HT1080 (cell line): Measurements from ENCODE around the gene RNF141. TPM values are rescaled to one million over a fixed set of nuclear protein-coding genes. Genes with fewer than 3 reads are reported as not detected.
A peak's percentile ranks its signal among the peaks of the same experiment; 100 is the strongest.

Experiments
- DNase-seq: peaks from one replicate; pipeline ENCODE4 v3.0.0-alpha.2; 2015; ENCODE audit warnings: low read depth
- polyA plus RNA-seq, 2 experiments: library from polyadenylated mRNA; depleted of rRNA; stranded (reverse); fragments of >200 nt; gene quantifications; 2 replicates each; pipeline ENCODE4 v1.2.3, GENCODE V29; 2015
- total RNA-seq: library from RNA; depleted of rRNA; stranded (reverse); fragments of >200 nt; shearing (Covaris generic); gene quantifications from 2 replicates; pipeline ENCODE4 v1.2.3, GENCODE V29; 2014; rRNA removed

The RNF141 gene, protein sequence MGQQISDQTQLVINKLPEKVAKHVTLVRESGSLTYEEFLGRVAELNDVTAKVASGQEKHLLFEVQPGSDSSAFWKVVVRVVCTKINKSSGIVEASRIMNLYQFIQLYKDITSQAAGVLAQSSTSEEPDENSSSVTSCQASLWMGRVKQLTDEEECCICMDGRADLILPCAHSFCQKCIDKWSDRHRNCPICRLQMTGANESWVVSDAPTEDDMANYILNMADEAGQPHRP
- 8.6 and 11.0 TPM in 2 replicates for total RNA-seq
- polyA plus RNA-seq (2015; cell fraction: cytosol; rRNA removed) = 21.9 and 24.6 TPM in 2 replicates
- 10.1 and 10.8 TPM in 2 replicates for polyA plus RNA-seq (2015; cell fraction: nucleus; rRNA removed)

DNA sequence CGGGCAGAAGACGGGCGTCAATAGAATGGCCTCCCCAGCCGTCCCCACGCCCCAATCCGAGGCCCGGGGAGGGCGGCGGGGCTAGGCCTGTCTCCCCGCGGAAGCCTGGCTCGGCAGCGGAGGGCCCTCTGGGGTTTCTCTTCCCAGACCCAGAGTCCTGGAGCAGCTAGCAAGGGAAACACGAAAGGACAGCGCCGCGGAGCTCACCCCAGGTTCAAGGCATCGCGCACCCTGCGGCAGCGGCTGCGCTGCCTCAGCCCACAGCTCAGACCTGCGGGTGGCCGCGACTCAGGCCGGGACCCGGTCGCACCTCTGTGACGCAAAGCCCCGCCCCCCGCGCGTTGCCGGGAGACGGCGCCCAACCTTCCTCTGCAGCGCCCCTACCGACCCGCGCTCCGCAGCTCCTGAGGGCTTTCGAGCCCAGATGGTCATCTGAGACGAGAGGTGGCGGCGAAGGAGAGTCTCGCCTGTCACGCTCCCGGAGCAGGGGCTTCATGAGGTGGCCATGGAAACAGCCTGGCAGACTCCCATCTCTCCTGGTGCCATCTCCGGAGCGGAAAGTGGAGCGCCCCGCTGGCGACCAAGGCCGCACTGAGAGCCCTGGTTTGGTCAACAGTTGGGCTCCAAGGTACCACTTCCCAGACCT, at the start of gene RNF141:
RNF141 (minus strand) TSS at position 273 of the 646 bp plus-strand sequence. CDS start 7,029 bp downstream, outside the sequence.
- DNase-seq = peak; percentile 91

DNA sequence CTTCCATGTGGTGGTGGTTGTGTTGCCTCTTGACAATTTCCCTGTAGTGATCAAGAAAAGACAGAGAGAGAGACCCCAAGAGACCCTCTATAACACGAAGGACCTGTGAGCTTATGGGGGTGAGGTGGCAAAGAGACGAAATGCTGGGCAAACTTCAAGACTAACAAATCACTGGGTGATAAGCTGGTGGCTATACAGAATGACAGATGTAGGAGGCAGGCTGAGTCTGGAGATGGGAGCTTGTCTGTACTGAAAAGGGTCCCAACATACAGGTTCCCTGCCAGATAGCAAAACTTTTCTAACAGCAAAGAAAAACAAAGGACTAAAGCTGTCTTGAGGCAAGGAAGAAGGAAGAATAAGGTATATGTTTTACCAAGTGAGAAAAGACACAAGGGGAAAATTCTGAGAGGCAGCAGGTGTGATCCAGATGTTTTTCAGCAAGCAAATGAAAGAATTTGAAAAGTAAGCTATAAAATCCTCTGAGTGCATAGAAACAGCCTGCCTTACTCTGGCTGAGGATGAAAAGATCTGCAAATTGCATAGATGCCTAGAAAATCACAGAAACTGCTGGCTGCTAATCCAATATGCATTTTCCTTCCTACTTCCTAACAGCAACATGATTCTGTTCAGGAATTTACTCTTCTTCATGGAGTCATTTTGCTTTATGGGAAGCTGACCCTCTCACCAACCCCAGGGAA, 49.4 kb upstream of the RNF141 start:
- DNase-seq = no peak

DNA sequence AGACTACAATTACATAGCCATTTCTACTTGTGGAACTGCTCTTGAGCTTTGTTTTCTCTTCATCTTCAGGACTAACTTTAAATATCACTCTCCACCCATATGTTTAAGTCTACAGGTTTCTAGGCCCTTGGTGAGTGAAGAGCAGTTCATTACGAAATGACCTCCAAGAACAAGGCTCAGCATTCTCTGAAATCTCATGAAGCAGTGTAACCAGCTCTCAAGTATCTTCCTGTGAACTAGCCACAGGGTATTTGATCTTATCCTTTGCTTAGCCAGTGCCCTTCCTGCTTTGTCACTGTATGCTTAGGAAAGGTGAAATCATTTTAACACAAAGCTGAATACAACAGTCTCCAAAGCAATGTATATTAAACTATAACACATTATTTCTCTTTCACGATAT, 47.9 kb upstream of the RNF141 start:
- no peak for DNase-seq

DNA sequence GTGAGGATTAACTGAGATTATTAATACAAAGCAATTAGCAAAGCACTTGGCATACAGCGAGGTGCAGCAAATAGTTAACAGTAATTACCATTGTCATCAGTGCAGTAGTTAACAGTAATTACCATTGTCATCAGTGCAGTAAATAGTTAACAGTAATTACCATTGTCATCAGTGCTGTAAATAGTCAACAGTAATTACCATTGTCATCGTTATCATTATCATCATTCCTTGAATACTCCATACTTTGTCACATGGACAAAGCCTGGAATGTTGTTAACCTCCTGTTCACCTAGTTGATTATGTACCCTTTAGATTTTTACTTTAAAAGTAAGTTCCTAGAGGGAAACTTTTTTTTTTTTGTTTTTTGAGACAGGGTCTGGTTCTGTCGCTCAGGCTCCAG, 47.0 kb upstream of the RNF141 start:
- no peak for DNase-seq

DNA sequence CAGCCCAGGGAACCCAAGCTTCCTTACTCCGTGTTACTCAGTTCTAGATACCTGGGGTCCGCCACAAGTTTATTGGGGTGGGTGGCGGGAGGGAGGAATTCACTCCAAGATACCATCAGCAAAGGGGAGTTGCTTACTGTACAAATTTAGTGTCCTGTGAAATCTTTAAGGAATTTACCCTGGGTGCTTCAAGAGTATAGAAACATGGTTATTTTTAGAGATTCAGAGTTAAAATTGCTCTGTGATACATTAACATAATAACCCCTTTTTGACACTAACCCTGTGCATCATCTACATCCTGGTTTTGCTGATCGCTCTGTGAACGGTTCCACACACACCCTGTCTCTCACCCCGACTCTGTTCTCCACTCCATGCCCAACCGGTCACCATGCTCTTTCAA, 46.4 kb upstream of the RNF141 start:
- no peak for DNase-seq

DNA sequence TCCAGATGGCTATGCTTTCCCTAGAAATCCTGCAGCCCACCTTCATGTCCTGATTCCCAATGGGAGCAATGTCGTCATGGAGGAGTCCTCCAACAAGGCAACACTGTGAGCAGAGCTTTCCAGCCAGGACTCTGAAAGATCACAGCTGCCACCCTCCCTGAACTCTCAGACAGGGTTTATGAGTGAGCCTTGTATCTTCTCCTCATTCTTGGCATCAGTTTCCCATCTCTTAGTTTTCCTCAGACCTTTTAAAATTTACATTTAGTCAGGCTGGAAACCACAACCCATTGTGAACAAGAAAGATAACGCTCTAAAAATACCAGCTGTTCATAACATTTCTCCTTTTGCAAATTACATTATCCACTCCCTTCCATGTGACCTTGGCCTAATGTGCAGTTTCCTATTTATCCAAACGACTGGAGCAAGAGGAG, 43.1 kb upstream of the RNF141 start:
- DNase-seq = no peak

DNA sequence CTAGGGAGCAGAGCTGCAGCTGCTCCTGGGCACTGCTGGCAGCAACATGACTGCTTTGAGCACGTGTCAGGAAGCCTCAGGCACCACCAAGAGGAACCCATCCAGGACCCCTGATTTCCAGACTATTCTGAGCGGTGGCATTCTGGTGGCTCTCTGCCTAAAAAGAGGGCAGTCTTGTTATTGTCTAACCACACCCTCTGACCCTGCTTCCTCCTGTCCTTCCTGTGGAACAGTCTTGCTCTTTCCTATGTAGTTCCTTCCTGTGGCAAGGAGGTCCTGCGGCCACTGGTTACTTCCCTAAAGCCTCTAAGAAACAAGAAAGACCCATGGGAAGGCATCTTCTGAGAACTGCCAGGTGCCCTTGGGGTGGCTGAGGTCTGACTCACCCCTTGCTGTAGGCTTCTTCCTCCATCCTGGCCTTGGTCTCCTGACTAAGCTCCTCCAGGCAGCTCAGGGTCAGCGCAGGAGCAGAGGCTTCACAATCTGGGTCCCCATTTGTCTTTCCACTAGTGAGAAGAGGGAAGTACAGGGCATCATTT, 40.6 kb upstream of the RNF141 start:
- peak; percentile 63 for DNase-seq

DNA sequence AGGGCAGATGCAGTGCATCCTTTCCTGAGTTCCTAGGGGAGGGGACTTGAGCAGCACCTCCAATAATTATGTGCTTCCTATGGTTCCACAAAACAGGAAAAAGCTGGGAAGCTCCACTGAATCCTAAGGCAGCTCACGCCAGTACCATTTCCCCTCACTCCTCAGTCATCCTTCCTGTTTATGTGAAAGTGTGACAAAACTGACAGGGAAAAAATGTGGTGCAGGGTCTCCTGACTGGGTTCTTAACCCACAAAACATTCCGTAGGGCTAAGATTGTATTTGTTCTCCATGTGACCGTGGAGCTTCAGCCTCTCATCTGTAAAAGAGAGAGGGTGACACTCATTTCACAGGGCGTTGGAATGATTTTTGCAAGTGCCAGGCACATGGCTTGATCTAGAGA, 39.6 kb upstream of the RNF141 start:
- no peak for DNase-seq

DNA sequence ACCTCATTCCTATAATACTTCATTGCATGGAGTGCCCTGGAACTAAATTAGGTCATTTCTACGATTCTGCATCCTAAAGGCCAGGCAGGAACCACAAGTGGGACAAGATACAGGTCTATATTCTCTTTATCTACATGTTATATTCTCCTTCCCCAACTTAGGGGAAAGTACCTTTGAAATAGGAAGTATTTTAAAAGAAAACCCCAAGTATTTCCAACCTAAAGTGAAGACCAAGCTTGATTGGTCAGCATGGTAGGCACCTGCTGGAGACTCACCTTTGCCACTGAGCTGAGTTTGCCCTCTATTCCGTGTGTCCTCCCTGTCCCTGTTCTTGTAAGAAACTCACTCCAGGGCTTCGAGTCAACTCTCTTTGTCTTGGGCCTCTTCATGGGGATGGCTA, 38.7 kb upstream of the RNF141 start:
- DNase-seq = no peak

DNA sequence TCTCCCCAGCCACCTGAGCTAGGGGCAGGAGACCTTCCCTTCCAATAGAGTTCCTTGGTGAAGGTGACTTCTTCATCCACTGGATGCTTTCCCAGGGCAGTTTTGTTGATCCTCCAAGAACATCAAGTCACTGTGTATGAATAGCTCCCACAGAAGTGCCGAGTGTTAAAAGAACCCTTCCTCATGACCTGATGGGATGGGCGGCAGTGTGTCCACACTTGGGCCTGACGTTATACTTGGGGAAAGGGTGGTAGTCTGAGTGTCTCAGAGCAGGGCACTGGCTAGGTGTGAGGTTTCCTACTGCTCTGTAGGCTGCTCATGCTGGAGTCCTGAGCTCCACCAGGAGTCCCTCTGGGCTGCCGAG, 35.0 kb upstream of the RNF141 start:
- no peak for DNase-seq

DNA sequence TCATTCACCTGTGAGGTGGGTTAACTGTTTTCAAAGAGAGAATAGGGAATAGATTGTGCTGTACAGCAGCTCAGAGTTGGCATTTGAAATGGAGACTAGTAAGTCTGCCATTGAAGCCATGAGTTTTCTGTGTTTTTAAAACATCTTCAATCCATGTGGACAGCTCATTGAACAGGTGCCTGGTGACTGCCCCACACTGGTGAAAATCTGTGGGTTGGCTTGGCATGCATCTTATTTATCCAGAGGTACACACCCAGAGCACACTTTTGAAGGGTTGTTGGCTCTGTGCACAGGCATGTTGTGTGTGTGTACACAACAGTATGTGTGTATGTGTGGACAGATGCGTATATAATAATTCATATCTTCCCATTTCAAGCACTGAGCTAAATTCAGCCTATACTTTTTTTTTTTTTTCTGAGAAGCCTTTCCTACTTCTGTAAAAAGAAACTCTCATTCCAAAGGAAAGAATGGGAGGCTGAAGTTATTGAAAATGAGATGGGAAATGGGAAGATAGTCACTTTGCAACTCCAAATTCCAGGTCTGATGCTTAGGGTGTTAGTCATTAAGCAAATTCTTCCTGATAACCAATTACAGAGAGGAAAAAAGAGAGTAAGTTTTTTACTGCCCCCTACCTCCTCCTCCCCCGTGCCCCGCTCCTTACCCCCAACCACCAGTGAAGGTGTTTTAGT, 34.5 kb upstream of the RNF141 start:
- DNase-seq = no peak

DNA sequence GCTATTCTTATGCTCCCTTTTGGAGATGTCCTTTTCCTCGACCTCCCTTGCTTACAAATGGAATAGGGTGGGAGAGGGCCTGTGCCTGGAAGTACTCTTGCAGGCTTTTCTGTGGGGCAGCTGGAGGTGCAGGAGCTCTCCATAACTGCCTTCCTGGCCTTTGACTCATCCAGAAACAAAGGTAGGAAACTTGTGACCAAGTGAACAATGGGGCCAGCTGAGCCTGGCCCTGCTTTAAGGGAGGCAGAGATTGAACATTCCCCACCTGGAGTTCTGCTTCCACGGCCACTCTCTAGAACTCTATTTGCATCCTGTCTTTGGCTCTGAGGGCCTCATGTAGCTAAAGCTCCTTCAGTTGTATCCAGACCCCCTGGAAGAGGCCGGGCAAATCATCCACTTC, 32.6 kb upstream of the RNF141 start:
- no peak for DNase-seq

DNA sequence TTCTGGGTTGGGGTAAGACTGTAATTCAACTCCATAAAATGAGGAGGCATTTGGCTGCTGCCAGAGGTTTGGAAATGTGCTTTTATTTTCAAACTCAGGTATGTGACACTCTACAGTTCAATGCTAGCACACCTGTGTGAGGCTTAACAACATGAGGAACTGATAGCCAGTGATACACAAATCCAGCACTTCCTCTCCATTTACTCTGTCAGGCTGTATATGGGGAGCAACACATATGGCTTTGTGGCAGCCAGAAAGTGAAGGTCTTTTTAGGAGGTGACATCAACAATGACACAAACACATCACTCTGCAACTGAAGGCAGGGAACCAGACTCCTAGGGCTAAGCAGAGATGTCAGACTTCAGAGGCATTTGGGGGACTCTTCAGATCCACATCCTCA, 32.0 kb upstream of the RNF141 start:
- DNase-seq = no peak

DNA sequence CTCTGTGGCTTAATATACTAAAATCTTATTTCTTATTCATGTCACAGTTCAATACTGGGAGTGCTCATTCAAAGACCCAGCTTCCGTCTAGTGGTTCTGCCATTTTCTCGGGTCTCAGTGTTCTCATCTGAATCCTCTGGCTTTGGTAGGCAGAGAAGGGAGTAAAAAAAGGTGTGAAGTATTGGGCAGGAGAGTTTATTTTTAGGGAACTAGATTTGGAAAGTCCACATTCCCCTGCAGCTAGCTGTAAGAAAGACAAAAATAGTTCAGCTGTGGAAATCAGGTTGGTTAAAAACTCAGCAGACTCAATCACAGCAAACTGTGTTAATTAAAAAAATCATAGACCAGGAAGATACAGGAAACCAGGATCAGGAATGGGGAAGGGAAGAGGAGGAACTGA, 31.5 kb upstream of the RNF141 start:
- no peak for DNase-seq

DNA sequence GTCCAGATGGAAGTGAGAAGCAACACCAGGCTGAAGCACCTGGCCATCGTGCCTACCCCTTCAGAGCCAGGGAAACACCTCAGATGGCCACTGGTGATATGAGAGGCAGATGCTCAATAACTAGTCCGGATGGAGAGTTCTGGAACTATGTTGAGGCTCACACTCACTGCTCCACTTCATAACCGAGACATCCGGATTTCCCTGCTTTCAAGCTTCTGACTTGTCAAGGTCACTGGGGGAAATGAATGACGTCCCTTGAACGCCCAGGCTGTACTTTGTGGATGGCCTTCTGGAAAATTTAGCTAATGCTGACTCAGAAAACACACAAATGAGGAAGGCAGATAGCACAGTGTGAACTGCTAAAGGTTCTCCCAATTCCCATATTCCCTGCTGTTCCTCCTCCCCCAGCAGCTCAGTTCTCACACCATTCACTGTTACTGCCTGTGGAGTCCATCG, 27.5 kb upstream of the RNF141 start, which contains the start of gene LYVE1:
LYVE1 (minus strand) TSS at position 180 of the 456 bp plus-strand sequence; CDS start at position 47, 133 bp downstream.
- no peak for DNase-seq

DNA sequence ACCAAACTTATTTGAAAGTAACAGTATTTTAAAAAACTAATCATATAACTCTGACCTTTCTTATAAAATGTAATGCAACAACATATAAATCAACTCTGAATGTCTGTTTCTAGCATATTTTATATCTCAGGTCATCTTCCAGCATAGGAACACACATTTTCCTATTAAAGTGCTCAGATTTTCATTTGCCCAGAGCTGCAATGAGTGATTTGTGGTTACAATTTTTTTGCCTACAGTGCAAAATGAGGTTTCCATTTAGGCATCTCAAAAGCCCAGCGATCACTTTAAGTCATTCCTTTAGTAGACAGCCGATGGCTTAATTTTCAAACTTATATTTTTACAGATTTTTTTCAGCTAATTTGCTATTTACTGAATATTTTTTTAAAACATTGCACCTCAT, 26.5 kb upstream of the RNF141 start:
- no peak for DNase-seq

DNA sequence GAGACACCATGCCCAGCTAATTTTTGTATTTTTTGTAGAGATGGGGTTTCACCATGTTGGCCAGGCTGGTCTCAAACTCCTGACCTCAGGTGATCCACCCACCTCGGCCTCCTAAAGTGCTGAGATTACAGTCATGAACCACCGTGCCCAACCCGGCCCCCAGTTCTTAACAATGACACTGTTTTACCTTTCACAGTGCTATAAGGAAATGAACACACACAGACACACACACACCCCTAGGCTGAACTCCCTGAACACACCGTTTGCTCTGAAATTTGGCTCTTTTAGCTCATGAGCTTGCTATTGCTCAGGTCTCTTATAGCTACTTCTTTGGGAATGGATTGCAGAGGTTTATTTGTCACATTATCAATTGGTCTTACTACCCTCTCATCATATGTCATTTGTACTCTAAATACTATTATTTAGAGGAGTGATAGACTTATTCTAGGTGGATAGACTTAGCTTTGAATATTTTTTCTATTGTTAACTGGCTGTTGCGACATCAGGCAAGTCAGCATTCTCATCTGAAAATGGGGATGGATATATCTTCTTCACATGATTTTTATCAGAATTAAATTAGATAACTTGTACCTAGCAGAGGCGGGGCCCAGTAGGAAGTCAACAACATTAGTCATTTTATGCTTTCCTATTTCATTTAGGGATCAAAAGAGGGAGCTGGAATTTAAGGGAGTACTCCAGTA, 25.4 kb upstream of the RNF141 start:
- DNase-seq = no peak

DNA sequence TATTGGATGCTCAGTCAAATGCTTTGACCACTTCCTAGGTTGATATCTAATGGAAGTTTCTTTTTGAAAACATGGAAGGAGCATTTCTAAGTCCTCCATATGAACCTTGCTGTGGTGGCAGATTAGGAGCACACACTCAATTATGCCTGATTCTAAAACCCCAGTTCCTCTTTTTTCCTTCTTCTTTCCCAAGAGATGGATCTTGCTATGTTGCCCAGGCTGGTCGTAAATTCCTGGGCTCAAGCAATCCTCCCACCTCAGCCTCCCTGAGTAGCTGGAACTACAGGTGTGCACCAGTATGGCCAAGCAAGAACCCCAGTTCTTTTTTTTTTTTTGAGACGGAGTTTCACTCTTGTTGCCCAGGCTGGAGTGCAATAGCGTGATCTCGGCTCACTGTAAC, 24.5 kb upstream of the RNF141 start:
- no peak for DNase-seq

DNA sequence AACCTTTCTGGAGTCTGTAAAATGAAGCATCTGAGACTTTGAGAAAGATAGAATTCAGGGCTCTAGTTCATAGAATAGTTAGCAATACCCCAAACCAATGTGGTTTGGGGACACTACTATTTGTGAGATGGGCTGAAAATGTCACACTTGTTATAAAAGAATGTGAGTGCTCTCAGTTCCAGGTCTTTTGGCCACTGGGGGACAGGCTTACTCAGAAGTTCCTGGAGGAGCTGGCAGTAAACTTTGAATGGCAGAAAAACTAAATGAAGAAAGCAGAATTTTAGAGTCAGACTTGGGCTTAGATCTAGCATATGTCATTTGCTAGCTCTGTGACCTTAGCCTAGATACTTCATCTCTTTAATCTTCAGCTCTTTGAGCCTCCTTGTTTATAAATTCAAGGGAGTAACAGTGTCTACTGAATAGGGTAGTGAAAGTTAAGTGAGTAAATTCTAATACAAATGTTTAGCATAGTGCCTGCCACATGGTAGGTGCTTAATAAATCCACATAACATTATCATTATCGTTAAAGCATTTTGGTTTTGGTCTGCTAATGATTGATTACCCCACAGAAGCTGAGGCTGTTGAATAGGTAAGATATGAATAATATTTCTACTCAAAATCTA, 23.8 kb upstream of the RNF141 start:
- DNase-seq = no peak

DNA sequence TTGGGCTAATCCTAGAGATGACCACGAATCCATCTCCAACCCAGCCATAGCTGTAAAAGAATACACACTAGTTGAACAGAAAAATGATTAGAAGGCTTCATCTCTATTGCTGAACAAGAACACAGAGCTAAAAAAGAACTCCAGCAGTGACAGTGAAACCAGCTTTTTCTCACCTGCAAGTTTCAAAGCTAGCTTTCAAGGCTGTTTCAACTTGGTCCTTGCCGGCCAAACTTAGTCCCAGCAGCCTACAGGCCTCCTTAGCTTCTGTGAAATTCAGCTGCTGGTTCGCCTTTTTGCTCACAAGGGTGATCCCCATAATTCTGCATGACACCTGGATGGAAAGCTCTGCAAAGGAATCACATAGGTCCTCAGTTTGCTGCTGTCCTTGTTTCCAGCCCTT, 23.0 kb upstream of the RNF141 start:
- DNase-seq = no peak
